Glutamatergic neuron (in vitro differentiated cells): ENCODE data around the gene ST3GAL4. TPM values are rescaled to one million over a fixed set of nuclear protein-coding genes. Genes with fewer than 3 reads are reported as not detected.

Source experiments
- DNase-seq: peaks from one replicate; pipeline ENCODE4 v3.0.0; 2022
- H3K27ac Mint-ChIP-seq: one replicate; pipeline ENCODE4 v1.8.0; 2020; ENCODE audit warnings: mild to moderate bottlenecking, mixed read lengths, inconsistent platforms; ENCODE audit not compliant: unreplicated experiment
- H3K27me3 Mint-ChIP-seq: one replicate; pipeline ENCODE4 v1.8.0; 2020; ENCODE audit warnings: mild to moderate bottlenecking, moderate library complexity, mixed read lengths, inconsistent platforms; ENCODE audit not compliant: unreplicated experiment
- H3K36me3 Mint-ChIP-seq: one replicate; pipeline ENCODE4 v1.8.0; 2020; ENCODE audit warnings: mild to moderate bottlenecking, mixed read lengths, inconsistent platforms; ENCODE audit not compliant: unreplicated experiment
- H3K4me1 Mint-ChIP-seq: one replicate; pipeline ENCODE4 v1.8.0; 2020; ENCODE audit warnings: mild to moderate bottlenecking, low read depth, mixed read lengths, inconsistent platforms; ENCODE audit not compliant: unreplicated experiment
- H3K4me3 Mint-ChIP-seq: one replicate; pipeline ENCODE4 v1.8.0; 2020; ENCODE audit warnings: mild to moderate bottlenecking, mixed read lengths, inconsistent platforms; ENCODE audit not compliant: unreplicated experiment
- H3K9me3 Mint-ChIP-seq: one replicate; pipeline ENCODE4 v1.8.0; 2020; ENCODE audit warnings: mild to moderate bottlenecking, moderate library complexity, mixed read lengths, inconsistent platforms; ENCODE audit not compliant: unreplicated experiment
- total RNA-seq: library from RNA; stranded (reverse); fragmentation: NEBNext Ultra II Directional; extraction: Animal tissue kit (Norgen Biotek cat#: 25700); gene quantifications from one replicate; pipeline ENCODE4 v1.2.1, GENCODE V29; 2021; ENCODE audit not compliant: unreplicated experiment
- TF ChIP-seq, protein P1 (sequence below): fragments of 200-600 bp; sonication (generic); IDR thresholded peaks from one replicate; pipeline ENCODE4 v1.5.0; 2021; ENCODE audit not compliant: partially characterized antibody, unreplicated experiment

The ST3GAL4 gene
- total RNA-seq, 1 donor from 2014 or later: 10.4 TPM

DNA sequence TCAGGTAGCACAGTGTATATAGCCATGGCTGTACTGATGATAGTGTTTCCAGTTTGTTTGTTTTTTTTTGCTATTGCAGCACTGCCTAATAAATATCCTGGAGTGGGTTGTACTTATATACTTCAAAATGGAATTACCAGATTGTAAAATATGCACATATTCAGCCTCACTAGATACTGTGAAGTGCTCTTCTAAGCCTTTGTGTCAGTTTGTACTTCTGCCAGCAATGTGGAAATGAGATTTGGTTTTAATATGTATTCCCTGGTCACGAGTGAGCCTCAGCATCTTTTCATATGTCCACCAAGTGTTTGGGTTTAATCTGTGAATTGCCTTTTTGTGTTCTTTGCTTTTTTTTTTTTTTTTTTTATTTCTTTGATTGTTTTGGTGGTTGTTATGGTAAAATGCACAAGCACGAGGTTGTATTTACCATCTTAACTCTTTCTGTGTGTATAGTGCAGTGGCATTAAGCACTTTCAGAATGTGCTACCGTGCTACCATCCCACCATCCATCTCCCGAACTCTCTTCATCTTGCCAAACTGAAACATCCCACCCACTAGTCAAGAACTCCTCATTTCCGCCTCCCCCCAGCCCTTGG, 34.9 kb downstream of the ST3GAL4 start:
- TF ChIP-seq, protein P1, sequence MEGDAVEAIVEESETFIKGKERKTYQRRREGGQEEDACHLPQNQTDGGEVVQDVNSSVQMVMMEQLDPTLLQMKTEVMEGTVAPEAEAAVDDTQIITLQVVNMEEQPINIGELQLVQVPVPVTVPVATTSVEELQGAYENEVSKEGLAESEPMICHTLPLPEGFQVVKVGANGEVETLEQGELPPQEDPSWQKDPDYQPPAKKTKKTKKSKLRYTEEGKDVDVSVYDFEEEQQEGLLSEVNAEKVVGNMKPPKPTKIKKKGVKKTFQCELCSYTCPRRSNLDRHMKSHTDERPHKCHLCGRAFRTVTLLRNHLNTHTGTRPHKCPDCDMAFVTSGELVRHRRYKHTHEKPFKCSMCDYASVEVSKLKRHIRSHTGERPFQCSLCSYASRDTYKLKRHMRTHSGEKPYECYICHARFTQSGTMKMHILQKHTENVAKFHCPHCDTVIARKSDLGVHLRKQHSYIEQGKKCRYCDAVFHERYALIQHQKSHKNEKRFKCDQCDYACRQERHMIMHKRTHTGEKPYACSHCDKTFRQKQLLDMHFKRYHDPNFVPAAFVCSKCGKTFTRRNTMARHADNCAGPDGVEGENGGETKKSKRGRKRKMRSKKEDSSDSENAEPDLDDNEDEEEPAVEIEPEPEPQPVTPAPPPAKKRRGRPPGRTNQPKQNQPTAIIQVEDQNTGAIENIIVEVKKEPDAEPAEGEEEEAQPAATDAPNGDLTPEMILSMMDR: no peak

DNA sequence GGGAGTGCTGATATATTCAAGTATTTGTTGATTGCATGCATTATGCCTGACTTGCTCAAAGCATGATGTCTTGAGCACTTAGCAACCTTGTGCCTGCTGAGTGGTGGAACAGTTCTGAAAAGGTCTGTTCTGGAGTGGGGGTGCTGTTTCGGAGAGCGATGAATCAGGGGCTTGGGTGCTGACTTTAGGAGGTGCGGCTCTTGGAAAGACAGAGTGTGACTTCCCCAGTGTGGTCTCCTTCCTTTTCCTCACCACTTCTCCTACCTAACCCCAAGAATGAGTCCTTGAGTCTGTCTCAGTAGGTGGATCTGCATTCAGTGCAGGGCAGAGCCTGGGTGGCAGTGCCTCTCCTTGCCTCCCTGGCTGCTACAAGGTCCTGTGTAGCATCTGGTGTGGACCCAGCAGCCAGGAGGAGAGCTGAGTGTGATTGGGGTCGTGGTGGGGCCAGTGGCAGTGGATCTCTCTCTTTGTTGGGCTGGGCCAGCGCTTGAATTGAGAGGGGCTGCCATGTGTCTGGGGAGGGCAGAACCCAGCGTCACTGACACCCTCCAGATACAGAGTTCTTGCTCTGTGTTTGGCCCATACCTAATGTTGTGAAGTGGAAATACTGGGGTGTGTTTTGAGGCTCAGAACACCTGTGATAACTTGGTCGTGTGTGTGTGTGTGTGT, 35.9 kb downstream of the ST3GAL4 start:
- TF ChIP-seq, protein P1: no peak
- H3K27me3 Mint-ChIP-seq: peaks cover 2% of the 10 kb centered on the region
- H3K27ac Mint-ChIP-seq: no peak overlapping the region

More for the DNA sequence above, 34.9 kb downstream of the ST3GAL4 start:
- H3K4me3 Mint-ChIP-seq: no peak overlapping the region
- peaks cover 2% of the 10 kb centered on the region for H3K9me3 Mint-ChIP-seq
- no peak for DNase-seq
- H3K27ac Mint-ChIP-seq: no peak overlapping the region
- peaks cover 5% of the 10 kb centered on the region for H3K36me3 Mint-ChIP-seq
- peaks cover 2% of the 10 kb centered on the region for H3K27me3 Mint-ChIP-seq
- peaks cover 10% of the 10 kb centered on the region for H3K4me1 Mint-ChIP-seq

DNA sequence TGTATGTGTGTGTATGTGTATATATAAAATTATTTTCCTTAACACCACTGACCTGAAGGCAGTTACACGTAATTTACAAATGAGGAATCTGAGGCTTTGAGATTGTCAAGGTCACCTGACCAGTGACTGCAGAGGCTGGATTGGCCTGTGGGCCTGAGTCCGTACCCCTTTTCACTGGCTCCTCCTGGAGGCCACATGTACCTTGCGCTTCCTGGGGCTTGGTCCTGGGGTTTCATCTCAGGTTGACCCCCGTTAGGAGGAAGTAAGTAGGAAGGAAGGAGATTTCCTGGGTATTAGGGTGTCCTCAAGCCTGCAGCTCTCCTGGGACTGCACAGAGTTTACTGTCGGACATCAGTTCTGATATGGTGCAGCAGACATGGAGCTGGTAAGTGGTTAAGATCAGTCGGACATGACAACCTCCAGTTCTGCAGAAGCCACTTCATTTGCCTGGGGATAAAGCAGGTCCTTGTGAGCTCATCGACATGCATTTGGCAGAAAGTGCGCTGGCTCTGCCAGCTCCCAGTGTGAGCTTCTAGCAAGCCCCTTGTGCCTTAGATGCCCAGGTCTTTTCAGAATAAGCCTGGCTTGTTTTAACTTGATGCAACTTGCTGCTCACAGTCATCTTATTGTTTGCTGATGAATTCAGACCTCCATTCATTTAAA, 36.6 kb downstream of the ST3GAL4 start:
- TF ChIP-seq, protein P1: no peak
- peaks cover 4% of the 10 kb centered on the region for H3K4me1 Mint-ChIP-seq
- H3K36me3 Mint-ChIP-seq: peaks cover 5% of the 10 kb centered on the region
- H3K27ac Mint-ChIP-seq: no peak overlapping the region
- H3K9me3 Mint-ChIP-seq: peaks cover 5% of the 10 kb centered on the region
- DNase-seq: no peak
- no peak overlapping the region for H3K4me3 Mint-ChIP-seq
- H3K27me3 Mint-ChIP-seq: peaks cover 2% of the 10 kb centered on the region

More for the DNA sequence above, 35.9 kb downstream of the ST3GAL4 start:
- Mint-ChIP-seq H3K4me1 (peaks cover 10% of the 10 kb centered on the region), H3K36me3 (peaks cover 5% of the 10 kb centered on the region), H3K4me3 (no peak overlapping the region), H3K9me3 (peaks cover 2% of the 10 kb centered on the region)
- no peak for DNase-seq

DNA sequence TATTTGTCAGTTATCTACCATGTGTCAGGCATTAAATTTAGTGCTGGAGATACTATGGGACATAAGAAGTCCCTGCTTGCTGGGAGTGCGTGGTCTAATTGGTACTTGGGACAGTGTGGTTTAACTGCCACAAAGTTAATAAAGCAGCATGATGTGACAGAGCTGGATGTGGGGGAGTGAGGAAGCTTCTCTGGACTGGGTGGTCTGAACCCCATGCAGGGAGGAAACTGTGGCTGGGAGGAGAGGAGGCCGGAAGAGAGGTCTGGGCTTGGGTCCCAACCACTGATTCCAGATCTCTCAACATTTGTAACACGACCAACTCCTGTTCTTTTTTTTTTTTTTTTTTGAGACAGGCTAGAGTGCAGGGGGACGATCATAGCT, 37.1 kb downstream of the ST3GAL4 start:
- Mint-ChIP-seq H3K27ac (no peak overlapping the region), H3K27me3 (peaks cover 2% of the 10 kb centered on the region), H3K36me3 (peaks cover 5% of the 10 kb centered on the region), H3K9me3 (peaks cover 5% of the 10 kb centered on the region), H3K4me1 (peaks cover 2% of the 10 kb centered on the region), H3K4me3 (no peak overlapping the region)
- TF ChIP-seq, protein P1: no peak
- no peak for DNase-seq

DNA sequence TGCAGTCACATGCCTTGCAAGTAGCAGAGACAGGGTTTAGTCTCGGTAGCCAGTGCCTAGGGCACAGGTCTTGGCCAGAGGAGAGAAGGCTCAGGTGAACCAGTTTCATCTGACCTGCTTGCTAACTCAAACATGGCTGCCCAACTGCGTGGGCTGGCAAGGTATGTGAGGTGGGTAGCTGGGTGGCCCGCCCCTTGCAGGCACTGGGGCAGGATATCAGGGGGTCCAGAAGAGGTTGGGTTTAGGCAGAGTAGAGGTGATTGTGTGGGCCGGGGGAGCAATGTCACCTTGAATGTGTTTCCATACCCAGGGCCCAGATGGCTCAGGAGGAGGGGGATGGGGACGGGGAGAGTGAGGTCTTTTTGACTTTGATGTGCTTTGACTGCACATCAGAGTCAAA, 37.7 kb downstream of the ST3GAL4 start:
- Mint-ChIP-seq H3K9me3 (peaks cover 5% of the 10 kb centered on the region), H3K36me3 (peaks cover 5% of the 10 kb centered on the region), H3K4me1 (peaks cover 2% of the 10 kb centered on the region), H3K27me3 (peaks cover 2% of the 10 kb centered on the region), H3K27ac (no peak overlapping the region), H3K4me3 (no peak overlapping the region)
- no peak for DNase-seq
- TF ChIP-seq, protein P1: no peak
